ENCODE results near the gene ADGRG6.

- TF ChIP-seq EP300 (IDR thresholded peaks at IDR 0.05) (no peak), CTCF (IDR thresholded peaks at IDR 0.05) (no peak), POLR2A (IDR thresholded peaks at IDR 0.05) (no peak)
These were observed 24.7 kb downstream of the ADGRG6 start for GRCh38 chr6:142326540-142326939.
